HG03354 (cell line): Measurements from ENCODE around the gene SMARCE1.
"Not testable (repeated sequence)": the region's sequence is repeated elsewhere in the genome, so short reads cannot be mapped to it uniquely, and the experiment has no call there.

ENCODE experiments used
- ATAC-seq: cut with Tn5 transposase; IDR thresholded peaks from one replicate; pipeline ENCODE4 v1.9.1; 2021; ENCODE audit warnings: mild to moderate bottlenecking; ENCODE audit not compliant: unreplicated experiment, poor library complexity, severe bottlenecking

SMARCE1 gene

DNA sequence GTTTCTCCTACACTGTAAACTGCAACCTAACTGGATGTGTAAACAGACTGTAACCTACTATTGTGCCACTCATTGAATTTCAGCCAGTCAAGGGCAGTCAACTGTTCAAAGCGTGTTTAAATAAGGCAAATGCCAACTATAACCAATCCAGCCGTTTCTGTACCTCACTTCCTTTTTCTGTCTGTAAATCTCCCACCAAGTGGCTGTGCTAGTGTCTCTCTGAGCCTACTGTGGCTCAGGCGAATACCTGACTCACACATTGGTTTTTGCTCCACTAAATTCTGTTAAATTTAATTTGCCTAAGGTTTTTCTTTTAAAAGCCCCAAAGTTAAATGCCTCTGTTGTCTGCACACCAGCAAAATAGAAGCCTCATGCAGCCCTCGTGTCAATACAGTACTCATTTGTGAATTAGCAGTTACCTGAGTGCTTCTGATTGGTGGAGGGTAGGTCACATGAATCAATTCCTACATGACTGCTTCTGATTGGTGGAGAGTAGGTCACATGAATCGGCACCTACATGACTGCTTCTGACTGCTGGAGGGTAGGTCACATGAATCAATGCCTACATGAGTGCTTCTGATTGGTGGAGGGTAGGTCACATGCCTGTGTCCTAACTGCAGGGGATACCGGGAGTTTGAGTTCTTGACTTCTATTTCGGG lies 51.2 kb downstream of the SMARCE1 start:
- no peak for ATAC-seq

GRCh38 chr17:40590742-40591141 lies 56.9 kb downstream of the SMARCE1 start:
- ATAC-seq: no peak

DNA sequence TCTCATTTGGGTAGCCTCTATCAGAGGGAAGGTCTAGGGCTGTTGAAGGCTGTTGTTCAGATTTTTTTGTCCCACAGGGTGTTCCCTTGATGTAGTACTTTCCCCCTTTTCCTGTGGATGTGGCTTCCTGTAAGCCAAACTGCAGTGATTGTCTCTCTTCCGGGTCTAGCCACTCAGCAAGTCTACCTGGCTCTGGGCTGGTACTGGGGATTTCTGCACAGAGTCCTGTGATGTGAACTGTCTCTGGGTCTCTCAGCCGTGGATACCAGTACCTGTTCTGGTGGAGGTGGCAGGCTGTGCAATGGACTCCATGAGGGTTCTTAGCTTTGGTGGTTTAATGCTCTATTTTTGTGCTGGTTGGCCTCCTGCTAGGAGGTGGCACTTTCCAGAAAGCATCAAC lies 59.1 kb downstream of the SMARCE1 start:
- ATAC-seq: no peak

- not testable (repeated sequence) for ATAC-seq
Observed at GRCh38 chr17:40586264-40586663, 61.4 kb downstream of the SMARCE1 start.

- not testable (repeated sequence) for ATAC-seq
Observed at GRCh38 chr17:40584950-40585349, 62.7 kb downstream of the SMARCE1 start.

- ATAC-seq: peak; percentile 92
Observed at GRCh38 chr17:40582328-40582901, 65.2 kb downstream of the SMARCE1 start.

DNA sequence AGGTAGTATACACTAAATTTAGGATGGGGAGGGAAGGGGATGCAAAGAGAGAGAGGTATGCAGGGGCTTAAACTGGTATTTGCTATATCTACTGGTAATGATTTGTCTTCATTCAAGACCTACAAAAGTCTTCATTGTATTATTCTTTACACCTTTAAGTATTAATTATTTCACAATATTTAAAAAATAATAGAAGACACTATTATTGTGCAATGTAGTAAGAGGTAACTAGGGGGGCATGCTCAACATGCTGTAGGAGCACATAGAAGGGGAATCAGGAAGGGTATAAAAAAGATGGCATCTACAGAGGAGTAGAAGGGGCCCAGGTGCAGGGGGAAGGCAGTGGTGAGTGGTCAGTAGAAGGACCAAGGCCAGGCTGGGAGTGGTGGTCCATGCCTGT lies 67.5 kb downstream of the SMARCE1 start:
- ATAC-seq: no peak

DNA sequence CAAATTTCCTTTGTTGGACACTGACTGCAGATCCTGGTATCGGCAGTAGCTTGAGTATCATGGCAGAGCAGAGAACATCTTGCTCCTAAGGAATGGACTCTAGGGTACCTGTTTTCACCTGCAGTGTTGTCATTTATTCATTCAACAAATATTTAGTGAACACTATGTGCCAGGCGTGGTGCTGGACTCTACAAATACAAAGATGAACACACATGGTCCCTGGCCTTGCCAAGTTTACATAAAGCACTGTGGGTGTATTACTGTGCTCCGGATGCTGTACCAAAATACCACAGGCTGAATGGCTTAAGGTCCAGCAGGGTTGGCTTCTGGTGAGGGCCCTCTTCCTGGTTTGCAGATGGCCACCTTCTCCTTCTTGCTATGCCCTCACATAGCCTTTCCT lies 68.1 kb downstream of the SMARCE1 start:
- ATAC-seq: no peak

- ATAC-seq: peak; percentile 52
Observed at GRCh38 chr17:40577611-40578065, 70.0 kb downstream of the SMARCE1 start.

- no peak for ATAC-seq
Observed at GRCh38 chr17:40576113-40576740, 71.4 kb downstream of the SMARCE1 start.
